A673 (cell line): Measurements from ENCODE around the gene EREG.

Source experiments
- CTCF ChIP-seq: fragments of 300-800, 200-600 bp; sonication (generic); conservative IDR thresholded peaks from 2 replicates; pipeline ENCODE4 v1.5.1; 2017; ENCODE audit warnings: low read depth, mild to moderate bottlenecking, antibody characterized with exemption, low read length, moderate library complexity, mixed read lengths
- EZH2 ChIP-seq: fragments of 200-600 bp; sonication (generic); IDR thresholded peaks from 2 replicates; pipeline ENCODE4 v1.6.1; 2017; ENCODE audit warnings: borderline replicate concordance, low read depth, mild to moderate bottlenecking, mixed read lengths, antibody characterized with exemption, low read length; ENCODE audit not compliant: poor library complexity, severe bottlenecking

GRCh38 chr4:74376888-74377483 is 12.0 kb downstream of the EREG start:
- peak; percentile 54; the same call in 1 of the 2 replicates for TF ChIP-seq CTCF
- no peak for TF ChIP-seq EZH2
